HepG2 (cell line): ENCODE results near the gene COMP. TPM values are rescaled to one million over a fixed set of nuclear protein-coding genes. Genes with fewer than 3 reads are reported as not detected.

Experiments
- ASH2L ChIP-seq: fragments of 300-600, 200-600 bp; sonication (generic); IDR thresholded peaks from 2 replicates; pipeline ENCODE4 v1.7.0; 2017; ENCODE audit warnings: low read depth, mild to moderate bottlenecking, moderate library complexity, mixed read lengths, low read length; ENCODE audit not compliant: insufficient read length
- BCL6 ChIP-seq: IDR thresholded peaks from 2 replicates; pipeline ENCODE4 v1.6.1; 2016; ENCODE audit warnings: missing genetic modification reagents, missing compliant biosample characterization
- CEBPG ChIP-seq: IDR thresholded peaks from 2 replicates; pipeline ENCODE4 v1.6.1; 2016
- HES4 ChIP-seq: sonication (generic); formaldehyde crosslinking; IDR thresholded peaks from 2 replicates; pipeline ENCODE4 v1.9.0; 2021; ENCODE audit warnings: mild to moderate bottlenecking, missing genetic modification reagents, borderline replicate concordance
- NFATC3 ChIP-seq: sonication (generic); formaldehyde crosslinking; IDR thresholded peaks from 2 replicates; pipeline ENCODE4 v1.5.1; 2020; ENCODE audit warnings: mild to moderate bottlenecking, missing genetic modification reagents
- PBX3 ChIP-seq: sonication (generic); formaldehyde crosslinking; IDR thresholded peaks from 2 replicates; pipeline ENCODE4 v1.8.1; 2023; ENCODE audit warnings: missing genetic modification reagents, inconsistent platforms, borderline replicate concordance
- POGK ChIP-seq: sonication (generic); formaldehyde crosslinking; conservative IDR thresholded peaks from 2 replicates; pipeline ENCODE4 v1.8.0; 2022; ENCODE audit warnings: mild to moderate bottlenecking, moderate library complexity, missing genetic modification reagents
- POLR2AphosphoS2 ChIP-seq: IDR thresholded peaks from 2 replicates; pipeline ENCODE4 v1.6.1; 2011; ENCODE audit warnings: low read depth, low read length, improper control_type of control experiment
- PREB ChIP-seq: sonication (generic); formaldehyde crosslinking; IDR thresholded peaks from 2 replicates; pipeline ENCODE4 v1.4.0; 2020; ENCODE audit warnings: missing genetic modification reagents
- TGIF2 ChIP-seq: IDR thresholded peaks from 2 replicates; pipeline ENCODE4 v1.6.1; 2016; ENCODE audit warnings: control low read depth, missing compliant biosample characterization
- TIGD3 ChIP-seq: sonication (generic); formaldehyde crosslinking; IDR thresholded peaks from 2 replicates; pipeline ENCODE4 v1.5.1; 2020; ENCODE audit warnings: mild to moderate bottlenecking, missing genetic modification reagents, borderline replicate concordance
- U2AF2 ChIP-seq: fragments of 200-400 bp; formaldehyde crosslinking; IDR thresholded peaks from 2 replicates; pipeline ENCODE4 v1.6.1; 2017; ENCODE audit warnings: low read depth, mild to moderate bottlenecking, low read length
- ZNF225 ChIP-seq: sonication (generic); formaldehyde crosslinking; IDR thresholded peaks from 2 replicates; pipeline ENCODE4 v1.4.0; 2020; ENCODE audit warnings: mild to moderate bottlenecking, missing genetic modification reagents
- ZNF292 ChIP-seq: sonication (generic); formaldehyde crosslinking; IDR thresholded peaks from 2 replicates; pipeline ENCODE4 v1.8.1; 2022; ENCODE audit warnings: mild to moderate bottlenecking, low read depth, missing genetic modification reagents, borderline replicate concordance
- ZNF530 ChIP-seq: sonication (generic); formaldehyde crosslinking; IDR thresholded peaks from 2 replicates; pipeline ENCODE4 v1.5.0; 2020; ENCODE audit warnings: low read depth, mild to moderate bottlenecking, missing genetic modification reagents
- ZNF567 ChIP-seq: sonication (generic); formaldehyde crosslinking; IDR thresholded peaks from 2 replicates; pipeline ENCODE4 v1.8.1; 2023; ENCODE audit warnings: mild to moderate bottlenecking, missing genetic modification reagents, borderline replicate concordance
- ZNF660 ChIP-seq: sonication (generic); formaldehyde crosslinking; IDR thresholded peaks from 2 replicates; pipeline ENCODE4 v1.5.1; 2020; ENCODE audit warnings: mild to moderate bottlenecking, low read depth, missing genetic modification reagents, borderline replicate concordance
- ZNF770 ChIP-seq: sonication (generic); formaldehyde crosslinking; IDR thresholded peaks from 2 replicates; pipeline ENCODE4 v1.5.0; 2020; ENCODE audit warnings: mild to moderate bottlenecking, missing genetic modification reagents
- ZNF792 ChIP-seq: IDR thresholded peaks from 2 replicates; pipeline ENCODE4 v1.6.1; 2016
- ZSCAN5A ChIP-seq: sonication (generic); formaldehyde crosslinking; IDR thresholded peaks from 2 replicates; pipeline ENCODE4 v1.8.0; 2022; ENCODE audit warnings: mild to moderate bottlenecking, missing genetic modification reagents, borderline replicate concordance
- polyA plus RNA-seq, 8 experiments: library from polyadenylated mRNA; depleted of rRNA in 3 of 8; stranded (reverse) in 7 of 8; unstranded in 1 of 8; fragments of >200 nt; fragmentation: Illumina TruSeq in 4 of 8; extraction: Trizol in 4 of 8; gene quantifications; 2 replicates each; pipeline versions ENCODE4 v1.2.1 to v1.2.3, GENCODE V29; 2011 to 2016; ENCODE audit warnings: low read depth in 4 of 8, missing spikeins in 1 of 8, mixed read lengths in 1 of 8; ENCODE audit not compliant: insufficient read depth in 1 of 8
- total RNA-seq, 5 experiments: library from RNA; depleted of rRNA; stranded (reverse); fragments of >200 nt; fragmentation: Illumina TruSeq; extraction: Trizol; gene quantifications; 2 replicates each; pipeline ENCODE4 v1.2.3, GENCODE V29; 2016; ENCODE audit warnings: low read depth in 1 of 5

The COMP gene
- total and polyA plus RNA-seq, 2 of the 13 experiments (the other 11 are each of a cell fraction or from before 2014, with no cell fraction given), result 0.04 to 0.13 TPM

- TF ChIP-seq TIGD3 (CRISPR knock-in tag) (peak; percentile 80; the same call in 1 of the 2 replicates), ZNF567 (CRISPR knock-in tag) (peak; percentile 42; the same call in 1 of the 2 replicates), ZNF530 (no peak), CEBPG (CRISPR knock-in tag) (peak; percentile 62), ZSCAN5A (CRISPR knock-in tag) (no peak), ZNF225 (CRISPR knock-in tag) (0 out of 2 replicates have a peak, but pooled peaks have one; percentile 39), BCL6 (peak; percentile 76), PBX3 (CRISPR knock-in tag) (no peak), POLR2AphosphoS2 (no peak), ZNF792 (CRISPR knock-in tag) (peak; percentile 96), HES4 (CRISPR knock-in tag) (no peak), TGIF2 (CRISPR knock-in tag) (peak; percentile 80), NFATC3 (no peak), ZNF770 (CRISPR knock-in tag) (peak; percentile 52; the same call in 1 of the 2 replicates), PREB (CRISPR knock-in tag) (no peak), U2AF2 (no peak), ZNF292 (CRISPR knock-in tag) (peak; percentile 99), ASH2L (no peak), ZNF660 (CRISPR knock-in tag) (no peak), POGK (CRISPR knock-in tag) (peak; percentile 67; the same call in 1 of the 2 replicates)
These were observed 48.6 kb upstream of the COMP start (continued) for GRCh38 chr19:18839465-18840287.
